ENCODE measurements around the gene XNDC1N. TPM values are rescaled to one million over a fixed set of nuclear protein-coding genes. Genes with fewer than 3 reads are reported as not detected.
"Not testable (repeated sequence)": the region's sequence is repeated elsewhere in the genome, so short reads cannot be mapped to it uniquely, and the experiment has no call there.

The XNDC1N gene
- total RNA-seq, 1 experiment from 2014 or later: 0.41 TPM

GRCh38 chr11:71888335-71889010 is 39.9 kb downstream of the XNDC1N start:
- in situ Hi-C loops (cut with HindIII; ENCODE audit: low sequenced_read_pairs); DNase-seq (ENCODE audit: low spot score): not testable (repeated sequence)

GRCh38 chr11:71885806-71886205 is 42.6 kb downstream of the XNDC1N start:
- DNase-seq (ENCODE audit: low spot score); in situ Hi-C loops (cut with HindIII; ENCODE audit: low sequenced_read_pairs): not testable (repeated sequence)

Other genes starting within 250 kb of the XNDC1N start
- not detected in 2 replicates for gene DEFB108B, start 95.4 kb downstream of the XNDC1N start, total RNA-seq (2014; rRNA removed; shearing (Covaris generic))
- gene DEFB131B, start 50.1 kb downstream of the XNDC1N start, total RNA-seq (2014; rRNA removed; shearing (Covaris generic)): not detected in 2 replicates
- gene RNF121, start 452 bp upstream of the XNDC1N start, total RNA-seq (2014; rRNA removed; shearing (Covaris generic)): 33.9 and 47.2 TPM in 2 replicates
- gene IL18BP, start 70.3 kb upstream of the XNDC1N start, total RNA-seq (2014; rRNA removed; shearing (Covaris generic)): 0.25 and 5.6 TPM in 2 replicates
- 128 and 136 TPM in 2 replicates for gene NUMA1, start 151.9 kb upstream of the XNDC1N start, total RNA-seq (2014; rRNA removed; shearing (Covaris generic))
- 7.1 and 10.8 TPM in 2 replicates for gene LRRC51, start 152.3 kb upstream of the XNDC1N start, total RNA-seq (2014; rRNA removed; shearing (Covaris generic))
- 185 and 194 TPM in 2 replicates for gene LAMTOR1, start 174.7 kb upstream of the XNDC1N start, total RNA-seq (2014; rRNA removed; shearing (Covaris generic))
- not detected in 2 replicates for gene TOMT, start 177.3 kb upstream of the XNDC1N start, total RNA-seq (2014; rRNA removed; shearing (Covaris generic))
- 19.5 and 28.7 TPM in 2 replicates for gene ANAPC15, start 184.1 kb upstream of the XNDC1N start, total RNA-seq (2014; rRNA removed; shearing (Covaris generic))
- not detected in 2 replicates for gene FOLR3, start 207.1 kb upstream of the XNDC1N start, total RNA-seq (2014; rRNA removed; shearing (Covaris generic))

All from G401 (cell line).